GM18907 (cell line): ENCODE measurements around the gene CFL2.
"Not testable (repeated sequence)": the region's sequence is repeated elsewhere in the genome, so short reads cannot be mapped to it uniquely, and the experiment has no call there.

Source experiments
- ATAC-seq: cut with Tn5 transposase; IDR thresholded peaks from one replicate; pipeline ENCODE4 v1.9.1; 2021; ENCODE audit warnings: mild to moderate bottlenecking, moderate library complexity; ENCODE audit not compliant: unreplicated experiment

Gene CFL2

GRCh38 chr14:34714320-34715126 lies at the start of gene CFL2:
TSS of gene CFL2 (minus strand) at chr14:34714593. CDS start at chr14:34714540, 53 bp downstream.
- peak; percentile 85 for ATAC-seq

- ATAC-seq: no peak
Measured at GRCh38 chr14:34755215-34755614, 40.8 kb upstream of the CFL2 start.

- no peak for ATAC-seq
Measured at GRCh38 chr14:34754687-34755086, 40.3 kb upstream of the CFL2 start.

- no peak for ATAC-seq
Measured at GRCh38 chr14:34750670-34751069, 36.3 kb upstream of the CFL2 start.

GRCh38 chr14:34750233-34750632 lies 35.8 kb upstream of the CFL2 start:
- ATAC-seq: no peak

GRCh38 chr14:34749408-34749807 lies 35.0 kb upstream of the CFL2 start:
- no peak for ATAC-seq

GRCh38 chr14:34742270-34743115 lies 28.1 kb upstream of the CFL2 start:
- no peak for ATAC-seq

GRCh38 chr14:34741840-34742239 lies 27.4 kb upstream of the CFL2 start:
- ATAC-seq: no peak

- not testable (repeated sequence) for ATAC-seq
Measured at GRCh38 chr14:34740139-34740538, 25.7 kb upstream of the CFL2 start.

GRCh38 chr14:34737079-34737478 lies 22.7 kb upstream of the CFL2 start:
- not testable (repeated sequence) for ATAC-seq

- ATAC-seq: no peak
Measured at GRCh38 chr14:34733245-34733644, 18.9 kb upstream of the CFL2 start.

GRCh38 chr14:34732802-34733201 lies 18.4 kb upstream of the CFL2 start:
- ATAC-seq: no peak

GRCh38 chr14:34723867-34724266 lies 9.5 kb upstream of the CFL2 start:
- no peak for ATAC-seq

- ATAC-seq: no peak
Measured at GRCh38 chr14:34722723-34723545, 8.5 kb upstream of the CFL2 start.

GRCh38 chr14:34721129-34721528 lies 6.7 kb upstream of the CFL2 start:
- ATAC-seq: no peak

- no peak for ATAC-seq
Measured at GRCh38 chr14:34718750-34719304, 4.4 kb upstream of the CFL2 start.

- no peak for ATAC-seq
Measured at GRCh38 chr14:34715127-34715863, 902 bp upstream of the CFL2 start.

GRCh38 chr14:34713681-34714319 lies 593 bp downstream of the CFL2 start:
- ATAC-seq: peak; percentile 5

- no peak for ATAC-seq
Measured at GRCh38 chr14:34713122-34713680, 1.2 kb downstream of the CFL2 start.
